Activated CD4-positive, alpha-beta T cell treated with anti-CD3 and anti-CD28 coated beads, Interleukin-10, Interleukin-2, amounts not matched to agents 100 ng/mL and 50 ng/mL, durations not matched to agents 16 hours and 8 hours (primary cell): ENCODE data around the gene EEIG2.
"Not testable (repeated sequence)": the region's sequence is repeated elsewhere in the genome, so short reads cannot be mapped to it uniquely, and the experiment has no call there.

ENCODE experiments used
- DNase-seq: peaks from one replicate; pipeline ENCODE4 v3.0.0-alpha.2; 2020

Gene EEIG2

DNA sequence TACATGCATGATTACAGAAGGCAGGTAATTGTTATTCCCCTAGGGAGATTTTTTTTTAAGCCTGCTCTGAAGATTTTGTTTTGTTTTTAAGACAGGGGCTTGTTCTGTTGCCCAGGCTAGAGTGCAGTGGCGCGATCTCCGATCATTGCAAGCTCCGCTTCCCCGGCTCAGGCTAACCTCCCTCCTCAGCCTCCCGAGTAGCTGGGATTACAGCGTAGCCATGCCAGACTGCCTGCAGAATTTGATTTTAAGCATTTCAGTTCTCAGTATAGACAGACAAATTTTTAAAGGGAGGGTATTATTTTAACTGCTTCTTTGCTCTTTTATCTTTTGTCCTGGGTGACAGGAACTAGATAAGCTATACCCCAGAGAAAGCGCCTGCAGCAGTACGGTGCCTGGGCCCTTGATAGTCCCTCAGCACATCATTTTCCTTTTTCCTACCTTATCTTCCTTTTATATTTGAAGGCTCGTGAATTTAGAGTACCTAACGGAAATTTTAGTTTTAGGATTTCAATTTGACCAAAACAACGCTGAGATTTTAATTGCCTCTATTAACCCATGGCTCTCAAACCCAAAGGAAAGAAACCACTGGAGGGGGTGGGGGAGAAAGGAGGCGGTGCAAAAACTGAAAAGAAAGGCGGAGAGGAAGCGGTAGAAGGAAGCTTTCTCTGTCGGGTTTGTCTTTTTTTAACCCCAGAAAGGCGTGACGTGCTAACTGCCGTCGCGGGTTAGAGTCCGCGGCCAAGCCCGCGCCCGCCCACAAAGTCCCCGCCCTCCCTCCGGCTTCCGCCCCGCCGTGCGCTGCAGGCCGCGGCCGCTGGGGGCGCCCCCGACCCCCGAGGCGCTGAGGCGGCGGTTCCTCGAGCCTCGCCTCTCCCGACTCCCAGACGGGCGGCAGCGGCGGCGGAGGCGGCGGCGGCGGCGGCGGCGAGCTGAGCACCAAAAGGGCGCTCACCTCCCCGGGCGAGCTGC is at the start of gene EEIG2:
Gene EEIG2 (plus strand): TSS at position 886 of the 972 bp plus-strand sequence. CDS start 329 bp downstream, outside the sequence.
- DNase-seq = peak; percentile 94

DNA sequence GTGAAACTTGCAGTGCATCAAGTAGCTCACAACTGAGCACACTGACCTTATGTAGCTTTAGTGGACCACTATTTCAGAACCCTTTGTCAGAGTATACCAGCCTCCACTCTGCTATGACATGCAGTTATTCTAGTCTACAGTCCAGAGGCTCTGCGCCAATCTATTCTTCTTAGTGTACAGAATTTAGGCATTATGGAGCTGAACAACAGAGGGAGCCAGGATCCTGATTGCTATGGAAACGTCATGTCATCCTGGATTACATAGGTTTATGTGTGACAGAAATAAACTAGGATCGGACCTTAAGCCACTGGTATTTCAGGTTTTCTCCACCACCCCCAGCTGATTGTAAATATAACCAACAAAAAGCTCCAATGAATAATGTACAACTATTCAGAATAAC is 48.1 kb upstream of the EEIG2 start:
- DNase-seq = no peak

DNA sequence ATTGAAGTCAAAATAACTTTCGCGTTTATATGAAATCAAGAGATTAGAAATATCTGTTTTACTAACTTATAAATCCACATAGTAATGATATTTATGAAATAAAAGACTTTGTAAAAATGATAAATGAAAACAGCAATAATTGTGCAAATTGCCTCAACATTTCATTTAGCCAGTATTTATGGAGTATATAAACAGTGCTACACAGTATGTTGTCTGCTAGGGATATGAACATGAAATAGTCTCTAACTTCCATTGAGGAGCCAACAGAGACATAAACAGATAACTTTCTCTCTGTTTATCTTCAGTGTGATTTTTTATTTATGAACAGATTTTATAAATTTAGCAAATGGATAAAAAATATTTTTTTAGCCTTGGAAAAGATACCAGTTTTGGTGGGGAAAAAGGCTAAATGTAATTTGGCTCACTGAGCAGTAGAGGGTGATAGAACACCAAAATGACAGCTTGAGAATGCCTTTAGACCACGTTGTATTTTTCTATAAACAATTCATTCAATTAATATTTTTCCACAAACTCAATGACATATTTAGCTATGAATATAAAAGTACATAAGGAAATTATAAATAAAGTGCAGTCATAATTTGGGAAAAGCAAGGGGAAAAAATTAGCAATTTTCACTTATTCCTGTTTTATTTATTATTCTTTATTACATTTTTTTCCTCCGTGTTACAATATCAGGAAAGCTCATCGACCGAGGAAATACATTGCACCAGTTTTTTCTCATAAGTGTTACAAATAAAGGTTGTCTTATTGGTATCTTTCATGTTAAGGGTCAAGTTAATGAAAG is 47.5 kb upstream of the EEIG2 start:
- DNase-seq = peak; percentile 43

DNA sequence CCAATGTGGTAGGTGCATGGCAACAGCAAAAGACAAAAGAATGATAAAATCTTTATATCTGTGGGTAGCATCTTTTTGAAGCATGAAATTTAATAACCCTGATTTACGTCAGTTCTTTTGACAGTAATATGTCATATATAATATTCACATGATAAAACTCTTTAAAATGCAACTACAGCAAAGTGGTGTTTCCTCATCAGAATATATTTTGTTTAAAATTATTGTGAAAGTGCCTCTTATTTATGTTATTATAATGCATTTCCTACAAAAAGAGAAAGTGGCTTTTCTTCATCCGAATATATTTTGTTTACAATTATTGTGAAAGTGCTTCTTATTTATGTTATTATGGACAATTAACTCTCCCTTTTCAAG is 46.9 kb upstream of the EEIG2 start:
- DNase-seq = no peak

DNA sequence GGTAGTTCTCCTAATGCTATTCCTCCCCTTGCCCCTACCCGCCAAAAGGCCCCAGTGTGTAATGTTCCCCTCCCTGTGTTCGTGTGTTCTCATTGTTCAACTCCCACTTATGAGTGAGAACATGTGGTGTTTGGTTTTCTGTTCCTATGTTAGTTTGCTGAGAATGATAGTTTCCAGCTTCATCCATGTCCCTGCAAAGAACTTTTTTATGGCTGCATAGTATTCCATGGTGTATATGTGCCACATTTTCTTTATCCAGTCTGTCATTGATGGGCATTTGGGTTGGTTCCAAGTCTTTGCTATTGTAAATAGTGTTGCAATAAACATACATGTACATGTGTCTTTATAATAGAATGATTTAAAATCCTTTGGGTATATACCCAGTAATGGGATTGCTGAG is 46.0 kb upstream of the EEIG2 start:
- DNase-seq = not testable (repeated sequence)

DNA sequence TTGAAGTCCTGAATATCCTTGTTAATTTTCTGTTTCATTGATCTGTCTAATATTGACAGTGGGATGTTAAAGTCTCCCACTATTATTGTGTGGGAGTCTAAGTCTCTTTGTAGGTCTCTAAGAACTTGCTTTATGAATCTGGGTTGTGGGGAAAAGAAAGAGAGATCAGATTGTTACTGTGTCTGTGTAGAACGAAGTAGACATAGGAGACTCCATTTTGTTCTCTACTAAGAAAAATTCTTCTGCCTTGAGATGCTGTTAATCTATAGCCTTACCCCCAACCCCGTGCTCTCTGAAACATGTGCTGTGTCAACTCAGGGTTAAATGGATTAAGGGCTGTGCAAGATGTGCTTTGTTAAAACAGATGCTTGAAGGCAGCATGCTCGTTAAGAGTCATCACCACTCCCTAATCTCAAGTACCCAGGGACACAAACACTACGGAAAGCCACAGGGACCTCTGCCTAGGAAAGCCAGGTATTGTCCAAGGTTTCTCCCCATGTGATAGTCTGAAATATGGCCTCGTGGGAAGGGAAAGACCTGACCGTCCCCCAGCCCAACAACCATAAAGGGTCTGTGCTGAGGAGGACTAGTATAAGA is 42.5 kb upstream of the EEIG2 start:
- not testable (repeated sequence) for DNase-seq

DNA sequence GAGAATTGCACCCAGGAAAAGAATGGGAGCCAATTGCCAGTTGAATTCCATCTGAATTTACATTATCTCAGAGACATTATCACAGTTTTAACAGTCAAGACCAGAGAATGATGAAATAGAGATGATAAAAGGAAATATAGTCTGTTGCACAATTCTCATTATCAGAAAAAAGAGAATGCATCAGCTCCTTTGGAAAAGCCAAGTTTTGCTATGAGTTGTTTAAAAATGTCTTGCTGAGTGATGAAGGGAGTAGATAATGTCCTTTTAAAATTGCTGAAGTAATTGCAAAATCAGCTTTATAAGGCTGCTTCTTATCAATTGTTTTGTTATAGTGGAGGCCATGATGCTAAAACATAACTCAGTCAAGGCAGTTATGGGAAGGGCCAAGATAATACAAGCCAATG is 37.9 kb upstream of the EEIG2 start:
- DNase-seq = no peak

DNA sequence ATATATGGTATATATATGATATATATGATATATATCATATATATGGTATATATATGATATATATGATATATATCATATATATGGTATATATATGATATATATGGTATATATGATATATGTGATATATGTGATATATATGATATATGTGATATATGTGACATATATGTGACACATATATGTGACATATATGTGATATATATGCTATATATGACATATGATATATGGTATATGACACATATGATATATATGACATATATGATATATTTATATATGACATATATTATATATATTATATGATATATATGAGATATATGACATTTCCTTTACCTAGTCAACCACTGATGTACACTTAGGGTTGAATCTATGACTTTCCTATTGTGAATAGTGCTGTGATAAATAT is 36.1 kb upstream of the EEIG2 start:
- no peak for DNase-seq

DNA sequence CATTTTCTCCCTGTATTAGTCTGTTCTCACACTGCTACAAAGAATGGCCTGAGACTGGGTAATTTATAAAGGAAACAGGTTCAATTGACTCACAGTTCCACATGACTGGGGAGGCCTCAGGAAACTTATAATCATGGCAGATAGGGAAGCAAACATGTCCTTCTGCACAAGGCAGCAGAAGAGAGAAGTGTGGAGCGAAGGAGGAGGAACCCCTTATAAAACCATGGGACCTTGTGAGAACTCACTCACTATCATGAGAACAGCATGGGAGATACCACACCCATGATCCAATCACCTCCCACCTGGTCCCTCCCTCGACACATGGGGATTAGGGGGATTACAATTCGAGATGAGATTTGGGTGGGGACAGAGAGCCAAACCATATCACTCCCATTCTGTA is 35.2 kb upstream of the EEIG2 start:
- DNase-seq = no peak

DNA sequence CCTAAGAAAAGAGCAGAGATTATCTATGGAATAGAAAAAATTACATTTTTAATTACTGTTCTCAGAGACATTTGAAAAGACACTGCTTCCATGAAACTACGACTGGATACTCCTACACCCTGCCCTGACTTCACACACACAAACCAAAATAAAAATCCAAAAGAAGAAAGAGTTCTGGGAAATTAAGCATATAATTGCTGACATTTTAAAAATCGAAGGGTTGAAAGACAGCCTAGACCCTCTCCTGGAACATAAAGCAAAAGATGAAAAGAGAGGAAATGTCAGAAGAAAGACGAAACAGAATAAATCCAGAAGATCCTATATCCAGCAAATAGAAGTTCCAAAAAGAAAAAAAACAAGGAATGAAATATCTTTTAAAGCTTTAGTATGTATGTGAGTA is 32.8 kb upstream of the EEIG2 start:
- no peak for DNase-seq

DNA sequence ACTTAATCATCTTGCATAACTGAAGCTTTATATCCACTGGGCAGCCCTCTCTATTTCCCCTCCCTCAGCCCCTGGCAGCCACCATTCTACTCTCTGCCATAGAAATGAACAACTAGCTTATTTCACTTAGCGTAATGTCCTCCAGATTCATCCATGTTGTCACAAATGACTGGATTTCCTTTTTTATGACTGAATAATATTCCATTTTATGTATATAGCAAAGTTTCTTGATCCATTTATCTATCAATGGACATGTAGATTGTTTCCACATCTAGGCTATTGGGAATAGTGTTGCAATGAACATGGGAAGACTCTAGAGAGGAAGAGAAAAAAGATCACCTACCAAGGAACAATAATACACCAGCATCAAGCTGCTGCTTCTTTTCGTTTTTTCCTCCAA is 32.1 kb upstream of the EEIG2 start:
- no peak for DNase-seq

DNA sequence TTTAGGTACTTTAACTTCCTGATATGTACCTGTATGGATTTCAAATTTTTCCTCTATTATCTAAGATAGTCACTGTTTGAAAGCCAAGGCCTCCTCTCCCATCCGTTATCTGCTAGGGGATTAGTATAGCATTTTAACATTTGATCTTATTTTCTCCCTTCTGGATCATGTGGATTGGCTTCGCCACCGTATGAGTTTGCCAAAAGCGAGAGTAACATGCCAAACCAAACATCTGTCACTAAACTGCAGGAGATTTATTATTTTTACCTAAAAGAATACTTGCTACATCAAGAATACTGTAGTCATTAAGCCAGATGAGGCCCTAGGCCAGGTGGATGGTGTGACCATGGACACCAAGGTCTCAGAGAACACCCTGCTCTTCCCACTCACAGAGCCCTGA is 28.5 kb upstream of the EEIG2 start:
- no peak for DNase-seq

DNA sequence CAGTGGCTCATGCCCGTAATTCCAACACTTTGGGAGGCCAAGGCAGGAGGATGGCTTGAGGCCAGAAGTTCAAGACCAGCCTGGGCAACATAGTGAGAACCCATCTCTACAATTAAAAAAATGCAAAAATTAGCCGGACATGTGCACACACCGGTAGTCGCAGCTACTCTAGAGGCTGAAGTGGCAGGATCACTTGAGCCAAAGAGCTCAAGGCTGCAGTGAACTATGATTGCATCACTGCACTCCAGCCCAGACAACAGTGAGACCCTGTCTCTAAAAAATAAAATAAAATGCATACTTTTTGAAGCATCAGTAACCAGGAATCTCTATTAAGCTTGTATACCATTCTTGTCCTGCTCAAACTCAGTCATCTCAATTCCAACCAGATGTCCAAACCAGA is 27.2 kb upstream of the EEIG2 start:
- no peak for DNase-seq

DNA sequence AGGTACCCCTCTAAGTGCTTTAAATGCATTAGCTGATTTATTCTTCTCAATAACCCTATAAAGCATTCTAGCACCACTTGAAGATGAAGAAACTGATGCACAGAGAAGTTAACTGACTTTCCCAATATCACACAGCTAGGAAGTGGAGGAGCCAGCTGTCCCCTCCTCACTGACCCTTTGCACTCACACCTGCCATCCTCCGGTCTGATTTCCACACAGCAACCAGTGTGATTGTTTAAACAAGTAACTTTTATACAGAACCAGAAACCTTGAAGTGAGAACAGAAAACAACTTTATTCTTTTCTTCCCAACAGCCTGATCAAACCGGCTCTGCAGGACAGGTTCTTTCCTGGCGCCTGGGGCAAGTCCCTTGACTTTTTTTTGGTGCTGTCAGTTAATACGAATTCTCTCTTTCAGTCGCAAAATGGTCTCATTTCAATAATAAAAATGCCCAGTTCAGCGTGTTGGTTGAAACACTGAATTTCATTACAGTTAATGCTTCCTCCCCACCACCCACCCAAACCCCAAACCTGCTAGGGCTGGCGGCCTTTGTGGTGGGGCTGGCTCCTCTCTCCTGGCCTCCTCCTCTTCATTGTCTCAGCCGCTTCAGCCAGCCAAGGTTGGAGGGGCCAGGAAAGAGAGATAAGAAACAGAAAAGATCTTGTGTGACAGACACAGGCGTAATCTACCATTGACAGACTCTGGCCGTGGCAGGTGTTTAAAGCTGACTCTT is 26.4 kb upstream of the EEIG2 start:
- DNase-seq = no peak

DNA sequence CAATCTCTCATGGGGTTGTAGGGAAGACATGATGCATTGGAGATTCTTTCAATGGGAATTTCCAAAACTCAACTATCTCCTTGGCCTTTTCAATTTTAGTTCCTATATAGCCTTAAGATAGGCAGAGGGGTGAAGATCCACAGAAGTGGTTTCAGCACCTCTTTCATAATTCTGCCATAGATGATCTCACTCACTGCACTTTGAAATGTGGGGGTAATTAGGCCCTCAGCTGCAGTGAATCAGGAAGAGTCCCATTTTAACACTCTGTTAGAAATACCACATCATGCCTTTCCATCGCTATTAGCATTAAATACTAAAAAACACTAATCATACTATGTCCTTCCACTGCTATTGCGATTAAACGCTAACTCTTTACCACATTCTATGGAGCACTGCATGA is 25.1 kb upstream of the EEIG2 start:
- DNase-seq = no peak

DNA sequence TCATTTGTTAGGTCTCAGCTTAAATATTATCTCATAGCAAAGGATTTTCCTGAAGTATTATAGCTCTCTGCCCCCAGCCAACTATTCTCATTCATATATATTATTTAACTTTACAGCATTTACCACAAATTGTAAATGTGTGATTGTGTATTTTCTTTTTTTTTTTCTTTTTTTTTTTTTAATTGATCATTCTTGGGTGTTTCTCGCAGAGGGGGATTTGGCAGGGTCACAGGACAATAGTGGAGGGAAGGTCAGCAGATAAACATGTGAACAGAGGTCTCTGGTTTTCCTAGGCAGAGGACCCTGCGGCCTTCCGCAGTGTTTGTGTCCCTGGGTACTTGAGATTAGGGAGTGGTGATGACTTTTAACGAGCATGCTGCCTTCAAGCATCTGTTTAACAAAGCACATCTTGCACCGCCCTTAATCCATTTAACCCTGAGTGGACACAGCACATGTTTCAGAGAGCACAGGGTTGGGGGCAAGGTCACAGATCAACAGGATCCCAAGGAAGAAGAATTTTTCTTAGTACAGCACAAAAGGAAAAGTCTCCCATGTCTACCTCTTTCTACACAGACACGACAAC is 24.5 kb upstream of the EEIG2 start:
- DNase-seq = not testable (repeated sequence)

DNA sequence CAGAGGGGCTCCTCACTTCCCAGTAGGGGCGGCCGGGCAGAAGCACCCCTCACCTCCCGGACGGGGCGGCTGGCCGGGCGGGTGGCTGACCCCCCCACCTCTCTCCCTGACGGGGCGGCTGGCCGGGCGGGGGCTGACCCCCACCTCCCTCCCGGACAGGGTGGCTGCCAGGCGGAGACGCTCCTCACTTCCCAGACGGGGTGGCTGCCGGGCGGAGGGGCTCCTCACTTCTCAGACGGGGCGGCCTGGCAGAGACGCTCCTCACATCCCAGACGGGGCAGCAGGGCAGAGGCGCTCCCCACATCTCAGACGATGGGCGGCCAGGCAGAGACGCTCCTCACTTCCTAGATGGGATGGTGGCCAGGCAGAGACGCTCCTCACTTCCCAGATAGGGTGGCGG is 23.9 kb upstream of the EEIG2 start:
- DNase-seq = not testable (repeated sequence)

DNA sequence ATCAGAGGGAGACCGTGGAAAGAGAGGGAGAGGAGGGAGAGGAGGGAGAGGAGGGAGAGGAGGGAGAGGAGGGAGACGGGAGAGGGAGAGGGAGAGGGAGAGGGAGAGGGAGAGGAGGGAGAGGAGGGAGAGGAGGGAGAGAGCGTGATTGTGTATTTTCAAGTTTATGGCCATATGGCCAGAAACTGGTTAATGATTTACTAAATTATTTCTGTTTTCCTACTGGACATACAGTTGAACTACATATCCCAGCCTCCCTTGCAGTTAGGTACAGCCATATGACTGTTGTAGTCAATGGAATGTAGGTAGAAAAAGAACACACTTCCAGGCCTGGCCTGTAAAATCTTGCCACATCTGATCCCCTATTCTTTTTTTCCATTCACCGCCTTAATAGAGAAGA is 23.1 kb upstream of the EEIG2 start:
- DNase-seq = not testable (repeated sequence)

DNA sequence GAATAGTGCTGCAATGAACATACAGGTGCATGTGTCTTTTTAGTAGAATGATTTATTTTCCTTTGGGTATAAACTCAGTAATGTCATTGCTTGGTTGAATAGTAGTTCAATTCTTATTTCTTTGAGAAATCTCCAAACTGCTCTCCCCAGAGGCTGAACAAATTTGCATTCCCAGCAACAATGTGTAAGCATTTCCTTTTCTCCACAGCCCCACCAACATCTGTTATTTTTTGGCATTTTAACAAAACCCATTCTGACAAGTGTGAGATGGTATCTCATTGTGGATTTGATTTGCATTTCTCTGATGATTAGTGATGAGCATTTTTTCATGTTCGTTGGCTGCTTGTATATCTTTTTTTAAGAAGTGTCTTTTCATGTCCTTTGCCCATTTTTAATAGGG is 21.9 kb upstream of the EEIG2 start:
- no peak for DNase-seq

DNA sequence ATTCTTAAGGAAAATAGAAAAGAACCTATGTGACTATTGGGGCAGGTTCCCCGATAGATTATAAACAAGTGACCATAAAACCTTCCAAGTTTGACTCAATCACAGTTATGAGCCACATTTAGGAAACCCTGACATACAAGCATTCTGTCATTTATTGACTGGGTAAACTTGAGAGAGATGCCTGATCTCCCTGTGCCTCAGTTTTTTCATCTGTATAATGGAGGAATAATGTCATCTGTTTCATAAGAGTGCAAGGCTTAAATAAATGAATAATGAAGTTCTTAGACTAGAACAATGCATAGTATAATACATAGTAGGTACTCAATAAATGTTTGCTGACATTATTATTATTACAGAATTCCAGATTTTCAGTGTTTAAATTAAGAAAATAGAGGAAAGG is 18.9 kb upstream of the EEIG2 start:
- no peak for DNase-seq

DNA sequence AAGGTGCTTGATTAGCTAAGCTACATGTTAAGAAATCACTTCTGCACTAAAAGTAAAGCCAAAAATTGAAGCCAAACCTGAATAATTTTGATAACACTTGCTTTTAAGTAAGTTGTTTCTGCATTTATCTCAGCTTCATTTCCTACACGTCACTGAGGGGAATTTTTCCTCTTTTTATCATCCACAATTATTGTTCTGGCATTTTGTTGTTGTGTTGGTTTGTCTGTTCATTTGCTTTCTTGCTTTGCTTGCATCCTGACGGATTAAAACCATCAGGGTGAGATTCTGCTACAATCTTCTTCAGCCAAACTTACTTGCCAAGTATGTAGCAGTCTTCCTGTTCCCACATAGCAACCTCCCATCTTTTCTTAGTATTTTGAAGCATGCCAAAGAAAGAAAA is 18.0 kb upstream of the EEIG2 start:
- no peak for DNase-seq

DNA sequence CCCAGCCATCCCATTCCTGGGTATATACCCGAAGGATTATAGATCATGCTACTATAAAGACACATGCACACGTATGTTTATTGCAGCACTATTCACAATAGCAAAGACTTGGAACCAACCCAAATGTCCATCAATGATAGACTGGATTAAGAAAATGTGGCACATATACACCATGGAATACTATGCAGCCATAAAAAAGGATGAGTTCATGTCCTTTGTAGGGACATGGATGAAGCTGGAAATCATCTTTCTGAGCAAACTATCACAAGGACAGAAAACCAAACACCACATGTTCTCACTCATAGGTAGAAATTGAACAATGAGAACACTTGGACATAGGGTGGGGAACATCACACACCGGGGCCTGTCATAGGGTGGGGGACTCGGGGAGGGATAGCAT is 12.4 kb upstream of the EEIG2 start:
- DNase-seq = not testable (repeated sequence)
